ENCODE data around the gene TRIP4. TPM values are rescaled to one million over a fixed set of nuclear protein-coding genes. Genes with fewer than 3 reads are reported as not detected.

Gene TRIP4
- total RNA-seq, 3 donors from 2014 or later, result 23.8 to 36.9 (median 28.2) TPM

- ATAC-seq (no peak), DNase-seq (no peak)
- TF ChIP-seq, protein P1, sequence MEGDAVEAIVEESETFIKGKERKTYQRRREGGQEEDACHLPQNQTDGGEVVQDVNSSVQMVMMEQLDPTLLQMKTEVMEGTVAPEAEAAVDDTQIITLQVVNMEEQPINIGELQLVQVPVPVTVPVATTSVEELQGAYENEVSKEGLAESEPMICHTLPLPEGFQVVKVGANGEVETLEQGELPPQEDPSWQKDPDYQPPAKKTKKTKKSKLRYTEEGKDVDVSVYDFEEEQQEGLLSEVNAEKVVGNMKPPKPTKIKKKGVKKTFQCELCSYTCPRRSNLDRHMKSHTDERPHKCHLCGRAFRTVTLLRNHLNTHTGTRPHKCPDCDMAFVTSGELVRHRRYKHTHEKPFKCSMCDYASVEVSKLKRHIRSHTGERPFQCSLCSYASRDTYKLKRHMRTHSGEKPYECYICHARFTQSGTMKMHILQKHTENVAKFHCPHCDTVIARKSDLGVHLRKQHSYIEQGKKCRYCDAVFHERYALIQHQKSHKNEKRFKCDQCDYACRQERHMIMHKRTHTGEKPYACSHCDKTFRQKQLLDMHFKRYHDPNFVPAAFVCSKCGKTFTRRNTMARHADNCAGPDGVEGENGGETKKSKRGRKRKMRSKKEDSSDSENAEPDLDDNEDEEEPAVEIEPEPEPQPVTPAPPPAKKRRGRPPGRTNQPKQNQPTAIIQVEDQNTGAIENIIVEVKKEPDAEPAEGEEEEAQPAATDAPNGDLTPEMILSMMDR (IDR thresholded peaks at IDR 0.05), result no peak
- intact Hi-C loops (cut with DNase I, micrococcal nuclease), result no loop called here
- peaks cover 16% of the 10 kb centered on the region for H3K4me1 ChIP-seq (ENCODE audit: low read depth)
- no peaks in the 10 kb centered on the region for H3K36me3 ChIP-seq (ENCODE audit: low read depth)
- no peaks in the 10 kb centered on the region for H3K9me3 ChIP-seq
- no peak overlapping the region for H3K4me3 ChIP-seq
Measured at GRCh38 chr15:64500695-64501395, 113.2 kb downstream of the TRIP4 start.

DNA sequence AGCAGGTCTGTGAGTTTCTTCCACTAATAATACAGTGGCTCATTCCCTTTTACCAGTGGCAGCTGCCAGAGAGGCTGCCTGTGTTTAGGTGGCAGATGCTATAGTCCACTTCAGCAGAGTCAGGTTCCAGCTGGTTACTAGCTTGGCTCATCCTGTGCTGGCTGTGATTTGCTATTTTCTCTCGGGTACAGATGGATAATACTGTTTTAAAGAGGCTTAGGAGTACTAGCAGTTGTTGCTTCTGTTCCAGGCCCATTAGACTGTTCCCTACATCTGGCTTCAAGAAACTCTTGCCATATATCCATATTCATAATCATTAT is 113.7 kb downstream of the TRIP4 start:
- Histone ChIP-seq H3K4me3 (no peak overlapping the region), H3K4me1 (ENCODE audit: low read depth) (peaks cover 16% of the 10 kb centered on the region), H3K9me3 (no peaks in the 10 kb centered on the region), H3K36me3 (ENCODE audit: low read depth) (no peaks in the 10 kb centered on the region)
- intact Hi-C loops (cut with DNase I, micrococcal nuclease), result no loop called here
- DNase-seq, result no peak
- TF ChIP-seq, protein P1 (IDR thresholded peaks at IDR 0.05), result no peak
- no peak for ATAC-seq

GRCh38 chr15:64502151-64502550 is 114.5 kb downstream of the TRIP4 start:
- ATAC-seq (no peak), DNase-seq (no peak)
- intact Hi-C loops (cut with DNase I, micrococcal nuclease), result no loop called here
- Histone ChIP-seq H3K4me1 (ENCODE audit: low read depth) (peaks cover 23% of the 10 kb centered on the region), H3K36me3 (ENCODE audit: low read depth) (no peaks in the 10 kb centered on the region), H3K4me3 (no peak overlapping the region), H3K9me3 (no peaks in the 10 kb centered on the region)
- TF ChIP-seq, protein P1 (IDR thresholded peaks at IDR 0.05), result no peak

DNA sequence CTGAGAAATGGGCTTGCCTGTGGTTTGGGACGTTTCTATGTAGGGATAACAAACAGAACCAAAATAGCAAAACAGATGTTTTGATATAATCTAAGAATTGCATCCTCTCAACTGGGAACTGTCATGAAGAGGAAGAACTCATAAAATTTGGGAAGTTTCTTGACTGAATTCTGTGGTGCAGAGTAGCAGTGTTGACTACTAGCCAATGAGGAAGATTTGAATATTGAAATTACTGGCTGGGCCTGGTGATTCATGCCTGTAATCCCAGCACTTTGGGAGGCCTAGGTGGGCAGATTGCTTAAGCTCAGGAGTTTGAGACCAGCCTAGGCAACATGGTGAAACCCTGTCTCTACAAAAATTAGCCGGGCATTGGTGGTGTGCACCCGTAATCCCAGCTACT is 114.9 kb downstream of the TRIP4 start:
- no peak overlapping the region for H3K4me3 ChIP-seq
- no peaks in the 10 kb centered on the region for H3K9me3 ChIP-seq
- intact Hi-C loops (cut with DNase I, micrococcal nuclease), result no loop called here
- ATAC-seq (no peak), DNase-seq (no peak)
- TF ChIP-seq, protein P1 (IDR thresholded peaks at IDR 0.05), result no peak
- peaks cover 27% of the 10 kb centered on the region for H3K4me1 ChIP-seq (ENCODE audit: low read depth)
- no peaks in the 10 kb centered on the region for H3K36me3 ChIP-seq (ENCODE audit: low read depth)

GRCh38 chr15:64503197-64503596 is 115.6 kb downstream of the TRIP4 start:
- peak; percentile 20 for ATAC-seq
- peak in 1 of 3 donors; percentile 15 for DNase-seq
- no peaks in the 10 kb centered on the region for H3K9me3 ChIP-seq
- TF ChIP-seq, protein P1 (IDR thresholded peaks at IDR 0.05), result no peak
- intact Hi-C loops (cut with DNase I, micrococcal nuclease), result no loop called here
- no peaks in the 10 kb centered on the region for H3K36me3 ChIP-seq (ENCODE audit: low read depth)
- H3K4me3 ChIP-seq, result no peak overlapping the region
- H3K4me1 ChIP-seq (ENCODE audit: low read depth), result peaks cover 33% of the 10 kb centered on the region

GRCh38 chr15:64503640-64504039 is 116.0 kb downstream of the TRIP4 start:
- no peaks in the 10 kb centered on the region for H3K9me3 ChIP-seq
- ATAC-seq (peak; percentile 20), DNase-seq (no peak)
- peaks cover 33% of the 10 kb centered on the region for H3K4me1 ChIP-seq (ENCODE audit: low read depth)
- H3K4me3 ChIP-seq, result no peak overlapping the region
- TF ChIP-seq, protein P1 (IDR thresholded peaks at IDR 0.05), result no peak
- intact Hi-C loops (cut with DNase I, micrococcal nuclease), result no loop called here
- no peaks in the 10 kb centered on the region for H3K36me3 ChIP-seq (ENCODE audit: low read depth)
